Measurements from ENCODE around the gene HAPSTR1. TPM values are rescaled to one million over a fixed set of nuclear protein-coding genes. Genes with fewer than 3 reads are reported as not detected.

The HAPSTR1 gene
- total RNA-seq, 1 experiment from 2014 or later, result 85.2 TPM

- DNase-seq, result no peak
- H4K91ac ChIP-seq (ENCODE audit: insufficient read length, low read depth, low read length), result no peak overlapping the region
- H2AFZ ChIP-seq (ENCODE audit: low read length), result no peak overlapping the region
- Mint-ChIP-seq H3K36me3 (ENCODE audit: insufficient read depth in 1 of 3, low read depth in 3 of 3) (no peaks in the 10 kb centered on the region), H3K9me3 (no peaks in the 10 kb centered on the region), H3K27ac (no peak overlapping the region), H3K4me1 (peaks cover 2 to 12% of the 10 kb centered on the region in 2 experiments), H3K27me3 (ENCODE audit: low read depth) (peaks cover 2% of the 10 kb centered on the region), H3K4me3 (no peak overlapping the region)
- no peaks in the 10 kb centered on the region for H3K27me3 ChIP-seq (ENCODE audit: insufficient read depth, low read length)
- no peak overlapping the region for H2AK5ac ChIP-seq (ENCODE audit: insufficient read length, low read length)
- H3K4ac ChIP-seq (ENCODE audit: low read depth, low read length), result no peak overlapping the region
- no peak overlapping the region for H3K27ac ChIP-seq (ENCODE audit: insufficient read length, low read depth, low read length)
- no peak overlapping the region for H2BK12ac ChIP-seq (ENCODE audit: insufficient read length, low read depth, low read length)
- H3K23ac ChIP-seq (ENCODE audit: insufficient read length, low read depth, low read length), result no peak overlapping the region
- H2BK120ac ChIP-seq (ENCODE audit: low read depth, low read length, poor library complexity, severe bottlenecking), result no peak overlapping the region
- H3K9ac ChIP-seq (ENCODE audit: extremely low read depth, insufficient read length, low read length), result no peak overlapping the region
- no peak for TF ChIP-seq CTCF (conservative IDR thresholded peaks at IDR 0.05)
- H3K79me1 ChIP-seq (ENCODE audit: insufficient read depth, low read depth, low read length, poor library complexity, severe bottlenecking), result no peaks in the 10 kb centered on the region
- no peak overlapping the region for H2BK5ac ChIP-seq (ENCODE audit: insufficient read length, low read length)
- no peaks in the 10 kb centered on the region for H3K9me3 ChIP-seq (ENCODE audit: control insufficient read depth, low read depth, low read length)
- no peak overlapping the region for H3K18ac ChIP-seq (ENCODE audit: insufficient read length, low read depth, low read length)
- H3K4me1 ChIP-seq (ENCODE audit: insufficient read depth, low read length), result no peaks in the 10 kb centered on the region
- no peak overlapping the region for H3K56ac ChIP-seq (ENCODE audit: insufficient read length, low read depth, low read length)
- H2BK15ac ChIP-seq (ENCODE audit: low read depth, low read length), result no peak overlapping the region
- no peaks in the 10 kb centered on the region for H3K79me2 ChIP-seq (ENCODE audit: insufficient read depth, low read length)
- H3K4me2 ChIP-seq (ENCODE audit: insufficient read depth, insufficient read length, low read length), result no peak overlapping the region
- H4K20me1 ChIP-seq (ENCODE audit: control insufficient read depth, insufficient read depth, insufficient read length), result no peaks in the 10 kb centered on the region
- no peak overlapping the region for H4K5ac ChIP-seq (ENCODE audit: insufficient read length, low read depth, low read length)
- H3T11ph ChIP-seq (ENCODE audit: low read length), result no peak overlapping the region
- no peaks in the 10 kb centered on the region for H3K23me2 ChIP-seq (ENCODE audit: insufficient read length, low read depth, low read length, poor library complexity, severe bottlenecking)
- no peak overlapping the region for H4K8ac ChIP-seq (replicated peaks; ENCODE audit: insufficient read length, low read depth, low read length)
- H3K14ac ChIP-seq (ENCODE audit: insufficient read depth, low read length), result no peak overlapping the region
- H2BK20ac ChIP-seq (ENCODE audit: low read depth, low read length, poor library complexity, severe bottlenecking), result no peak overlapping the region
- WGBS (ENCODE audit: extremely low coverage, insufficient read length, low lambda C conversion rate), result no CpG with 5 or more reads among the region's 4 CpGs
Observed at GRCh38 chr16:9054460-9054859, 37.0 kb upstream of the HAPSTR1 start.

Data from H9 (cell line).